ENCODE results near the gene ARHGAP40. TPM values are rescaled to one million over a fixed set of nuclear protein-coding genes. Genes with fewer than 3 reads are reported as not detected.
"Not testable (repeated sequence)": the region's sequence is repeated elsewhere in the genome, so short reads cannot be mapped to it uniquely, and the experiment has no call there.

The ARHGAP40 gene
- total RNA-seq, 2 donors from 2014 or later, result not detected

GRCh38 chr20:38592411-38592790 lies 9.2 kb upstream of the ARHGAP40 start:
- not testable (repeated sequence) for H3K4me1 Mint-ChIP-seq (ENCODE audit: low read depth in 2 of 2); H3K36me3 Mint-ChIP-seq; H3K27me3 Mint-ChIP-seq; H3K4me3 Mint-ChIP-seq; DNase-seq (ENCODE audit: low spot score); ATAC-seq; H3K9me3 Mint-ChIP-seq; H3K27ac Mint-ChIP-seq

- not testable (repeated sequence) for H3K4me1 Mint-ChIP-seq (ENCODE audit: low read depth in 2 of 2); ATAC-seq; H3K36me3 Mint-ChIP-seq; H3K9me3 Mint-ChIP-seq; DNase-seq (ENCODE audit: low spot score); H3K4me3 Mint-ChIP-seq; H3K27ac Mint-ChIP-seq
- H3K27me3 Mint-ChIP-seq, result peaks cover 17 to 19% of the 10 kb centered on the region in 2 donors
Observed at GRCh38 chr20:38594281-38594680, 7.3 kb upstream of the ARHGAP40 start.

- H3K27me3 Mint-ChIP-seq, result peaks cover 22 to 32% of the 10 kb centered on the region in 2 donors
- not testable (repeated sequence) for H3K4me1 Mint-ChIP-seq (ENCODE audit: low read depth in 2 of 2); DNase-seq (ENCODE audit: low spot score); H3K27ac Mint-ChIP-seq; ATAC-seq; H3K9me3 Mint-ChIP-seq; H3K36me3 Mint-ChIP-seq; H3K4me3 Mint-ChIP-seq
Observed at GRCh38 chr20:38595886-38596285, 5.7 kb upstream of the ARHGAP40 start.

- H3K27me3 Mint-ChIP-seq, result peaks cover 41 to 62% of the 10 kb centered on the region in 2 donors
- DNase-seq (ENCODE audit: low spot score) (no peak), ATAC-seq (peak; percentile 27 to 50)
- peaks cover 5% of the 10 kb centered on the region in 2 donors for H3K4me1 Mint-ChIP-seq (ENCODE audit: low read depth in 2 of 2)
- H3K27ac Mint-ChIP-seq, result no peak overlapping the region
- no peaks in the 10 kb centered on the region for H3K9me3 Mint-ChIP-seq
- H3K36me3 Mint-ChIP-seq, result no peaks in the 10 kb centered on the region
- H3K4me3 Mint-ChIP-seq, result no peak overlapping the region
Observed at GRCh38 chr20:38599410-38599882, 2.2 kb upstream of the ARHGAP40 start.

GRCh38 chr20:38600057-38600456 lies 1.6 kb upstream of the ARHGAP40 start:
- no peaks in the 10 kb centered on the region for H3K36me3 Mint-ChIP-seq
- DNase-seq (ENCODE audit: low spot score) (no peak), ATAC-seq (no peak)
- H3K27ac Mint-ChIP-seq, result no peak overlapping the region
- H3K27me3 Mint-ChIP-seq, result peaks cover 44 to 66% of the 10 kb centered on the region in 2 donors
- H3K4me3 Mint-ChIP-seq, result no peak overlapping the region
- H3K9me3 Mint-ChIP-seq, result no peaks in the 10 kb centered on the region
- H3K4me1 Mint-ChIP-seq (ENCODE audit: low read depth in 2 of 2), result peaks cover 5% of the 10 kb centered on the region in 2 donors

- Mint-ChIP-seq H3K9me3 (no peaks in the 10 kb centered on the region), H3K27me3 (peaks cover 47 to 66% of the 10 kb centered on the region in 2 donors), H3K4me1 (ENCODE audit: low read depth in 2 of 2) (peaks cover 5% of the 10 kb centered on the region in 2 donors), H3K36me3 (no peaks in the 10 kb centered on the region), H3K4me3 (no peak overlapping the region), H3K27ac (no peak overlapping the region)
- DNase-seq (ENCODE audit: low spot score) (no peak), ATAC-seq (peak in 1 of 2 donors; percentile 7)
Observed at GRCh38 chr20:38602185-38602581, 574 bp downstream of the ARHGAP40 start.

- Mint-ChIP-seq H3K4me1 (ENCODE audit: low read depth in 2 of 2) (peaks cover 5% of the 10 kb centered on the region in 2 donors), H3K27me3 (peaks cover 43 to 66% of the 10 kb centered on the region in 2 donors), H3K36me3 (no peaks in the 10 kb centered on the region), H3K27ac (no peak overlapping the region), H3K9me3 (no peaks in the 10 kb centered on the region), H3K4me3 (no peak overlapping the region)
- DNase-seq (ENCODE audit: low spot score) (no peak), ATAC-seq (no peak)
Observed at GRCh38 chr20:38603286-38603685, 1.7 kb downstream of the ARHGAP40 start.

- H3K4me1 Mint-ChIP-seq (ENCODE audit: low read depth in 2 of 2), result peaks cover 5% of the 10 kb centered on the region in 2 donors
- H3K9me3 Mint-ChIP-seq, result no peaks in the 10 kb centered on the region
- DNase-seq (ENCODE audit: low spot score) (no peak), ATAC-seq (no peak)
- H3K4me3 Mint-ChIP-seq, result no peak overlapping the region
- no peaks in the 10 kb centered on the region for H3K36me3 Mint-ChIP-seq
- H3K27ac Mint-ChIP-seq, result no peak overlapping the region
- peaks cover 47 to 66% of the 10 kb centered on the region in 2 donors for H3K27me3 Mint-ChIP-seq
Observed at GRCh38 chr20:38604873-38605303, 3.3 kb downstream of the ARHGAP40 start.

GRCh38 chr20:38607351-38607750 lies 5.7 kb downstream of the ARHGAP40 start:
- Mint-ChIP-seq H3K27ac (no peak overlapping the region), H3K27me3 (peaks cover 39 to 46% of the 10 kb centered on the region in 2 donors), H3K9me3 (no peaks in the 10 kb centered on the region), H3K4me1 (ENCODE audit: low read depth in 2 of 2) (no peaks in the 10 kb centered on the region), H3K4me3 (no peak overlapping the region), H3K36me3 (no peaks in the 10 kb centered on the region)
- ATAC-seq, result no peak
- no peak for DNase-seq (ENCODE audit: low spot score)

GRCh38 chr20:38608188-38608587 lies 6.6 kb downstream of the ARHGAP40 start:
- ATAC-seq (no peak), DNase-seq (ENCODE audit: low spot score) (no peak)
- H3K27ac Mint-ChIP-seq, result no peak overlapping the region
- H3K4me3 Mint-ChIP-seq, result no peak overlapping the region
- no peaks in the 10 kb centered on the region for H3K36me3 Mint-ChIP-seq
- H3K27me3 Mint-ChIP-seq, result peaks cover 36 to 38% of the 10 kb centered on the region in 2 donors
- no peaks in the 10 kb centered on the region for H3K9me3 Mint-ChIP-seq
- no peaks in the 10 kb centered on the region for H3K4me1 Mint-ChIP-seq (ENCODE audit: low read depth in 2 of 2)

GRCh38 chr20:38609815-38610214 lies 8.2 kb downstream of the ARHGAP40 start:
- Mint-ChIP-seq H3K4me3 (no peak overlapping the region), H3K9me3 (no peaks in the 10 kb centered on the region), H3K27ac (no peak overlapping the region), H3K36me3 (no peaks in the 10 kb centered on the region), H3K27me3 (peaks cover 24 to 27% of the 10 kb centered on the region in 2 donors), H3K4me1 (ENCODE audit: low read depth in 2 of 2) (no peaks in the 10 kb centered on the region)
- ATAC-seq, result no peak
- peak; percentile 15 for DNase-seq (ENCODE audit: low spot score)

GRCh38 chr20:38610521-38610920 lies 8.9 kb downstream of the ARHGAP40 start:
- peak; percentile 2 for DNase-seq (ENCODE audit: low spot score)
- peaks cover 19 to 23% of the 10 kb centered on the region in 2 donors for H3K27me3 Mint-ChIP-seq
- H3K36me3 Mint-ChIP-seq, result no peaks in the 10 kb centered on the region
- no peak for ATAC-seq
- no peak overlapping the region for H3K27ac Mint-ChIP-seq
- H3K4me1 Mint-ChIP-seq (ENCODE audit: low read depth in 2 of 2), result no peaks in the 10 kb centered on the region
- H3K9me3 Mint-ChIP-seq, result no peaks in the 10 kb centered on the region
- H3K4me3 Mint-ChIP-seq, result no peak overlapping the region

GRCh38 chr20:38612751-38613515 lies 11.3 kb downstream of the ARHGAP40 start:
- H3K4me1 Mint-ChIP-seq (ENCODE audit: low read depth in 2 of 2), result no peaks in the 10 kb centered on the region
- no peak overlapping the region for H3K27ac Mint-ChIP-seq
- H3K36me3 Mint-ChIP-seq, result no peaks in the 10 kb centered on the region
- peaks cover 7 to 18% of the 10 kb centered on the region in 2 donors for H3K27me3 Mint-ChIP-seq
- H3K4me3 Mint-ChIP-seq, result no peak overlapping the region
- ATAC-seq, result no peak
- no peaks in the 10 kb centered on the region for H3K9me3 Mint-ChIP-seq
- DNase-seq (ENCODE audit: low spot score), result no peak

GRCh38 chr20:38615283-38615682 lies 13.7 kb downstream of the ARHGAP40 start:
- Mint-ChIP-seq H3K4me3 (no peak overlapping the region), H3K27me3 (peaks cover 15 to 18% of the 10 kb centered on the region in 2 donors), H3K36me3 (no peaks in the 10 kb centered on the region), H3K9me3 (no peaks in the 10 kb centered on the region), H3K4me1 (ENCODE audit: low read depth in 2 of 2) (no peaks in the 10 kb centered on the region), H3K27ac (no peak overlapping the region)
- peak; percentile 15 for DNase-seq (ENCODE audit: low spot score)
- no peak for ATAC-seq

Data from natural killer cell treated with Interleukin-12 subunit alpha and Interleukin-12 subunit beta and Interleukin-15 and Interleukin-18, amount 100 ng/mL, for 72 hours (primary cell).